HG02798 (cell line): Measurements from ENCODE around the gene RPP25L.
"Not testable (repeated sequence)": the region's sequence is repeated elsewhere in the genome, so short reads cannot be mapped to it uniquely, and the experiment has no call there.

ENCODE experiments used
- ATAC-seq: cut with Tn5 transposase; IDR thresholded peaks from one replicate; pipeline ENCODE4 v1.9.1; 2021; ENCODE audit warnings: mild to moderate bottlenecking; ENCODE audit not compliant: unreplicated experiment, poor library complexity

Gene RPP25L

GRCh38 chr9:34639322-34639721 lies 27.4 kb upstream of the RPP25L start:
- ATAC-seq = not testable (repeated sequence)

- ATAC-seq = no peak
Measured at GRCh38 chr9:34638138-34638445, 26.2 kb upstream of the RPP25L start.

- ATAC-seq = peak; percentile 93
Measured at GRCh38 chr9:34637356-34638137, 25.6 kb upstream of the RPP25L start, which contains the start of gene SIGMAR1. Gene SIGMAR1, minus strand, starts transcription at chr9:34637787. Its CDS starts 90 bp downstream, at chr9:34637697.

- ATAC-seq = no peak
Measured at GRCh38 chr9:34636791-34637355, 25.0 kb upstream of the RPP25L start.

GRCh38 chr9:34635556-34635955 lies 23.7 kb upstream of the RPP25L start:
- no peak for ATAC-seq

DNA sequence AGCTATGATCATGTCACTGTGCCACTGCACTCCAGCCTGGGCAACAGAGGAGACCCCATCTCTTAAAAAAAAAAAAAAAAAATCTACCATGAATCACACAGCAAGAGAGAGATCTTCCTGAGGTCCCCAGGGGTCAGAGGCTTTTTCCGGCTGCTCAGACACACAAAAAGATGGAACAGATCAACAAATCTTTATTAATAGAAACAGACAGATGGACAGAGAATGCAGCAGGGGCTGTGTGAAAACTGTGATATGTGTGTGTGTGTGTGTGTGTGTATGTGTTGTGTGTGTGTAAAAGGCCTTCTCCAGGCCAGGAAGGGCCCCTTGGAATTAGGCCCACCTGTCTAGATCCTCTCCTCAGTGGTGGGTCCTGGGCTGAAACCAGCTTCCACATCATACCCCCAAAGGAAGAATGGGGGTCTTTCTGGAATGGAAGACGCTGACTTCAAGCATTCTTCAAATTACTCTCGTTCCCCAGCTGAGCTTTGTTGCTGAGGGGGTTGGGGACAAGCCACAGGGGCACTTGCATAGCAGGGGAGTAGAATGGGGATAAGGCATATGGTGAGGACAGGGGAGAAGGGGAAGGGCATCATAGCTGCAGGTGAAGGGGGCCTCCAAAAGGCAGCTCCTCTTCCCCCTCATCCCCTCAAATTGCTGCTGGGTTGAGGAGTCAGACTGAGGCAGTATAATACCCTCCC lies 22.8 kb upstream of the RPP25L start:
- no peak for ATAC-seq

DNA sequence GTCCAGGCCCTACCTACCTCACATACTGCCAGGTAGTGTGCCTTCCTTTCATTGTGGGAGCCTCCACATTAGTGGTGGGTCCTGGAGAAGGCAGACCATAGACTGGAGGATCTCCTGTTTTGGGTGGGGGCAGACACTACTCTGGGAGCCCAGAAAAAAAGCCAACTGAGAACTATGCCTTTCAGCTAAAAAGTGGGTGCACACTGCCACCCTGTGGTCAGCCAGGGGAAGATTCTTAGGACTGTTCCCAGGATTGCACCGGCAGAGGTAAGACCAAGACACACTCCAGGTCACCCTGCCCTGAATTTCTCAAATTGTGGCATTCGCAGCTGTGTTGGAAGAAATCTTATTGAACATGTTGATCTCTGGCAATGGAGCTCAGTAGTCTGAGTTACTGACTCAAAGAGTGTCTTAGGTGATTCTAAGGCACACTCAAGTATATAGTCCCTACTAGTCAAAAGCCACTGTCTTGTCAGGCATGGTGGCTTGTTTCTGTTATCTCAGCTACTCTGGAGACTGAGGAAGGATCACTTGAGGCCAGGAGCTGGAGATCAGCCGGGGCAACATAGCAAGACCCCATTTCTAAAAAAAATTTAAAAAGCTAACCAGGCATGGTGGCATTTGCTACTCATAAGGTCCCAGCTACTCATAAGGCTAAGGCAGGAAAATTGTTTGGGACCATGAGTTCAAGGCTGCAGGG lies 22.1 kb upstream of the RPP25L start:
- peak; percentile 31 for ATAC-seq

DNA sequence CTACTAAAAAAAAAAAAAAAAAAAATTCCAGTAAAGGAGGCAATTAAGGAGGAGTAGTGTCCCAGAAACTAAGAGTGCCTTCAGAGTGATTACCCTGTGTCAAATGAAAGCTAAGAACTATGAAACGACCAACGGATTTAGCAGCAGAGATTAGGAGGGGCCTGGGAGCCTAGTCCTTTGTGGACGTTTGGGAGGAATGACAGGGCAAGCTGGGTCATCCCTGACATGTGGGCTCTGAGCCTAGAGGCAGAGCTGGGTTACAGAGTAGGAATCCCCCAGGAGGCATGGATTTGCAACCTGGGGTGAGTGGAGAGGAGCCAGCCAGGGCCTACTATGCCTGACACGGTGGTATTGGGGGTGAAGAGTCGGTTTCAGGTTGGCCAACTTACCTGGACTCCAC lies 21.3 kb upstream of the RPP25L start:
- ATAC-seq = no peak

- ATAC-seq = no peak
Measured at GRCh38 chr9:34630402-34631154, 18.7 kb upstream of the RPP25L start.

DNA sequence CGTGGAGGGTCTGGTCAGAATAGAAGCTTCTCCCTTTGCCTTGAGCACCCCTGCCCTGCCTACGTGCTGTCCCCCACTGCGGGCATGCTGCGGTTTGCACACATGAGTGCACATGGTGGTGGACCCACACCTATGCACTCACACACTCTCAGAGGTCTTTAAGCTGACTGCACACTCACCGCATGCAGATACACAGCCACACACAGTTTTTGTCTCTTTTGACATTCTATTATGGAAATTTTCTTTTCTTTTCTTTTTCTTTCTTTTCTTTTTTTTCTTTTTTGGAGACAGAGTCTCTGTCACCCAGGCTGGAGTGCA lies 17.6 kb upstream of the RPP25L start:
- no peak for ATAC-seq

- peak; percentile 54 for ATAC-seq
Measured at GRCh38 chr9:34628656-34629490, 17.0 kb upstream of the RPP25L start, which contains the start of gene ARID3C. Gene ARID3C, minus strand, starts transcription at chr9:34629066. Its CDS starts 1,052 bp downstream, at chr9:34628014.

DNA sequence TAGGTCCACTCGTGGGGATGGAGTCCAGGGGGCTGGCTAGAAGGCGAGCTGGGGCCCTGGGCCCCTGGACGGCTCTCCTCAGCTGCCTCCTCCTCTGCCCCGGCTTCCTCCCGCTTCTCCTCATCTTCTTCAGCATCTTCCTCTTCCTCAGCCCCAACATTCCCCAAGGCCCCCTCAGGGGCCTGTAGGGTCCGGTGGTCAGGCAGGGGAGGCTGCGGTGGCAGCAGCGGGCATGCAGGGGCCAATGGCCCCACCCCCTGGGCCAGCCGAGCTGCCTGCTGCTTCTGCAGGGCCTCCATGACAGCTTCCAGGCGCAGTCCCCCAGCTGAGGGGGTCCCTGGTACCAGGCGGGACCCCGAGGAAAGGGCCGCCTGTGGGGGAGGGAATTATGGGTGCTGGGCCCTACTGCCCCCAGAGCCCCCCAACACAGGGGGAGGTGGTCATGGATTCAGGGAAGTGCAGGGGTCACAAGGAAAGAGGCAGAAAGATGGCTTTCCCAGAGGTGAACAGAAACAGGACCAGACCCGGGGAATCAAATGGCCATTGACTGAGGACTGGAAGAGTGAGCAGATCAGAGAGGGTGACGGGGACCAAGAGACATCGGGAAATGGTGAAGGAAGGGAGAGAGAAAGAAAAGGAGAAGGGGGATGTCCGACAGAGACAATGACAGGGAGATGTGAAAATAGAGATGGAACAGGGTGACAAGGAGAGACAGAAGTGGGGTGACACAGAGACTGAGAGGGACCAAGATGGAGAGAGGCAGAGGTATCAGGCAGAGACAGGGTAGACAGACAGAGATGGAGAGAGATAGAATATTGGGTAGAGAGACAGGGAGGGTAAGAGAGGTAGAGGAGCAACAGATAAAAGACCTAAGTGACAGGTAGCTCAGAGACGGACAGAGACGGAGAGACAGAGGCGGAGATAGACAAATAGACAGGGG lies 16.1 kb upstream of the RPP25L start:
- no peak for ATAC-seq

- no peak for ATAC-seq
Measured at GRCh38 chr9:34625186-34625486, 13.2 kb upstream of the RPP25L start.

DNA sequence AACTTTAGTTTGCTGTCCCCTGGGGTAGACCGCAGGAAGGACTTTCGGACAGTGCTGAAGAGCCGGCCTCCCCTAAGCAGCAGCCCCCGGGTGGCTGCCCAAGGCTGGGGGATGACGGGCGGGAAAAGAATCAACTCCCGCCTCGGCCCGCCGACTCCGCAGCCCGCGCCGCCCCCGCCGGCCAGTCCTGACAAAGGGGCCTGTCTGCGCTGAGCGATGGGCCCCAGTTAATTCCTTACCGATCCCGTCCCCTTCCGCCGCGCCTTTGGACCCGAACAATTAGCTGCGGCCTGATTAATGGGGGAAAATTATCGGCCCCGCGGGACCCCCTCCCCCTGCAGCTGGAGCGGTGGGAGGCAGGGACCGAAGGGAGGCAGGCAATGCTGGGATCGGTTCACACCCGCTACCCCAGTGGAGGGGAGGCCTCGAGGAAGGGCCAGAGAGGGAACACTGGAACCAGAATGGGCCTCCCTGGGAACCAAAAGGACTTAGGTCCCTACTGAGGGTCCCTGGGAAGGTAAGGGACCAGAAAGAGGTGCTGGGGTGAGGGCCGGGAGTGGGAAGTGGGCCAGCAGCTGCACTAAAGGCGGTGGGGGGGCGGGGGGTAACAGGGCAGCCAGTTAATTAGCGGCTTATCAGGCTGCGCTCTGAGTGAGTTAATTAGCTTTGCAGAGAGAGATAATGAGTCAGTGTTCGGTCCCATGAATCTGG lies 12.7 kb upstream of the RPP25L start:
- ATAC-seq = no peak

- no peak for ATAC-seq
Measured at GRCh38 chr9:34623374-34624235, 11.7 kb upstream of the RPP25L start.

DNA sequence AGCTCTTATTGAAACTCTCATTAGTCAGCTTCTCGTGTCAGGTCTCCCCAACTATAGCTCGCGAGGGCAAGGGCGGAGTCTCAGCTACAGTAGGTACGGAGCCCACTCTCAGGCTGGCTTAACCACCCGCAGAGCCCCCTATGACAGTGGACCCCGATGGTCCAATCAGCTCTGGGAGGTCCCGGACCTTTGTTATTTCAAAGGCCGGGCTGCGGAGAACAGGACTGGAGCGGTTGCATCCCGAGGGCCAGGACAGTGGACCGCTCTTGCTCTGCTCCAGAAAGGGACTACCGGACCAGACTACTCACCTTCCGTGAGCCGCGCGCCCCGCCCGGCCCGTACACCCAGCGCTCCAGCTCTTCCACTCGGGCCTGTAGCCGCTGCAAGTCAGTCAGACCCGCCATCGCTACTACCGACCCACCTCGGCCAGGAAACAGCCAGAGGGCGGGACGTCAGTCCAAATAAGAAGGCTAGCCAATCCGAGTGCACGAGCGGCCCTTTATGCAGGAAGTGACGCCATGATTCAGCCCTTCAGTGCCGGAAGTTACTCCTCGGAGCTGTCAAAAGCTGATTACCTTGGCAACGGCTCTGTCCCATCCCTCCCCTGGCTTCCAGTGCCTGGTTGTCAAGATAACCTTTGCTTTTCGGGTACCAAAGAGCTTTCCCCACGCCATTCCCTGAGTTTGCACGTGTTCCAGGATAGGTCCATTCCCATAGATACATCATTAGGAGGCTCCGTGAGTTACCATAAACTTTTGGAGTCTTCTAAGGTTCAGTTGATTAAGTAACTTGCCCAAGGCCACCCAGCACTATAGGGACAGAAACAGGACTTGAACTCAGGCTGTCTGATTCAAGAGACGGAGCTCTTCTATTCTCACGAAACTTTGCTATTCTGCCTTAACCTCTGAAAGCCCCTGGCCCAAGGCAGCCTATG lies 8.4 kb upstream of the RPP25L start, which contains the start of gene DCTN3:
Gene DCTN3, minus strand, starts transcription at position 435 of the 934 bp plus-strand sequence. Its CDS starts 31 bp downstream, at position 404.
- ATAC-seq = peak; percentile 99
